Panc1 (cell line): Measurements from ENCODE around the gene AGBL4. TPM values are rescaled to one million over a fixed set of nuclear protein-coding genes. Genes with fewer than 3 reads are reported as not detected.

Experiments
- ATAC-seq: fragments of 200-7000 bp; cut with Tn5 transposase; 2 replicates; pipeline ENCODE4 v1.9.1; 2020; ENCODE audit warnings: mild to moderate bottlenecking, moderate library complexity
- BruUV-seq: library from RNA; stranded (reverse); fragments of 400-500 nt; replicated peaks from 2 replicates; lab custom pipeline; 2021; lab: Mats Ljungman, UMichigan
- CTCF ChIA-PET: fragments of 300-600 bp; sonication (Branson Sonifier 250); formaldehyde crosslinking; loops from one replicate; lab custom pipeline; 2022; ENCODE audit warnings: antibody characterized with exemption; lab: Charles Lee
- POLR2A ChIA-PET: fragments of 300-600 bp; sonication (Branson Sonifier 250); formaldehyde crosslinking; loops from one replicate; lab custom pipeline; 2022; ENCODE audit warnings: antibody characterized with exemption; lab: Charles Lee
- DNase-seq: peaks from one replicate; pipeline ENCODE4 v3.0.0-alpha.2; 2010; ENCODE audit warnings: low read depth, low spot score
- H3K27ac ChIP-seq: 2 replicates; pipeline ENCODE4 v1.5.1; 2011; ENCODE audit warnings: mild to moderate bottlenecking, low read length, inconsistent platforms
- H3K27me3 ChIP-seq: fragments of 200-500 bp; sonication (Bioruptor generic); 2 replicates; pipeline ENCODE4 v1.6.0; 2014; ENCODE audit warnings: low read length, inconsistent platforms; ENCODE audit not compliant: control insufficient read depth, insufficient read depth
- H3K36me3 ChIP-seq: fragments of 200-500 bp; sonication (Bioruptor generic); 2 replicates; pipeline ENCODE4 v1.5.1; 2014; ENCODE audit warnings: inconsistent platforms, mild to moderate bottlenecking, low read length, moderate library complexity; ENCODE audit not compliant: control insufficient read depth, insufficient read depth
- H3K4me1 ChIP-seq: 2 replicates; pipeline ENCODE4 v1.5.1; 2011; ENCODE audit warnings: inconsistent platforms, mild to moderate bottlenecking, low read length, moderate library complexity; ENCODE audit not compliant: control insufficient read depth, insufficient read depth
- H3K4me3 ChIP-seq, 2 experiments: 2 replicates each; pipeline ENCODE4 v1.5.1; 2011 to 2012; ENCODE audit warnings: low read depth in 2 of 2, low read length in 2 of 2, mild to moderate bottlenecking in 2 of 2, inconsistent platforms in 1 of 2, moderate library complexity in 1 of 2
- H3K9me3 ChIP-seq: fragments of 200-500 bp; sonication (Bioruptor generic); 2 replicates; pipeline ENCODE4 v1.5.1; 2014; ENCODE audit warnings: low read depth, mild to moderate bottlenecking, inconsistent platforms, low read length, moderate library complexity; ENCODE audit not compliant: control insufficient read depth, insufficient read depth
- POLR2AphosphoS5 ChIP-seq: IDR thresholded peaks from 2 replicates; pipeline ENCODE4 v1.6.1; 2012; ENCODE audit warnings: mild to moderate bottlenecking, low read depth, low read length, moderate library complexity
- SIN3A ChIP-seq: IDR thresholded peaks from 2 replicates; pipeline ENCODE4 v1.6.1; 2012; ENCODE audit warnings: low read depth, mild to moderate bottlenecking, low read length, moderate library complexity, borderline replicate concordance; ENCODE audit not compliant: insufficient read depth
- TCF7L2 ChIP-seq: IDR thresholded peaks from 2 replicates; pipeline ENCODE4 v1.6.1; 2011; ENCODE audit warnings: mild to moderate bottlenecking, low read depth, low read length, inconsistent platforms
- in situ Hi-C: cut with HindIII; loops from 2 replicates; pipeline ENCODE4 v1.10.0; 2016; ENCODE audit warnings: low sequenced_read_pairs, low pct_unique_long_range_greater_than_20kb
- intact Hi-C: fragments of 100-400 bp; cut with micrococcal nuclease; formaldehyde crosslinking; loops from one replicate; pipeline ENCODE4 v1.10.0; 2022; ENCODE audit not compliant: unreplicated experiment
- total RNA-seq: library from RNA; stranded (reverse); gene quantifications from one replicate; pipeline ENCODE4 v1.2.1, GENCODE V29; 2021; ENCODE audit not compliant: unreplicated experiment
- TF ChIP-seq, protein P1 (sequence below), 2 experiments: IDR thresholded peaks; 2 replicates each; pipeline ENCODE4 v1.6.1; 2011 to 2012; ENCODE audit warnings: low read depth in 2 of 2, control low read depth in 1 of 2, low read length in 1 of 2, mild to moderate bottlenecking in 1 of 2, moderate library complexity in 1 of 2; ENCODE audit not compliant: insufficient read depth in 1 of 2
- TF ChIP-seq, protein P2 (sequence below): fragments of 450-650 bp; IDR thresholded peaks from 2 replicates; pipeline ENCODE4 v1.5.1; 2017; ENCODE audit warnings: mild to moderate bottlenecking

AGBL4 gene
- total RNA-seq, 1 experiment from 2014 or later: not detected

DNA sequence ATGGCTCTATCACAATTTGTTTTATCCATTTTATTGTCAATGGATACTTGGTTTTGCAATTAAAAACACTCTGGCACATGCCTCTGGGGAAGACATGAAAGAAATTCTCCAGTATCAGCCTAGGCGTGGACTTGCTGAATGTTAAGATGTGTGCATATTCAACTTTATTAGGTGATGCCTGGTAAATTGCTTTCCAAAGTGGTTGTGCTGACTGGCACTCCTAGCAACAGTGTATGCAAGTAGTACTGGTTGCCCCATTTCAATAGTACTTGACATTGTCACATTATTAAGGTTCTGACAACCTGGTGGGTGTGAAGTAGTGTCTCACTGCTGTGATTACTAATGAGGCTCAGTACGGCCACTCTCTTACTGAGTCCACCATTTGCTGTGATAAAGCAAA is 1295.2 kb downstream of the AGBL4 start:
- no peaks in the 10 kb centered on the region for H3K36me3 ChIP-seq
- no peak overlapping the region for H3K4me3 ChIP-seq
- ChIA-PET POLR2A (no interaction called here), CTCF (no interaction called here)
- TF ChIP-seq, protein P1, sequence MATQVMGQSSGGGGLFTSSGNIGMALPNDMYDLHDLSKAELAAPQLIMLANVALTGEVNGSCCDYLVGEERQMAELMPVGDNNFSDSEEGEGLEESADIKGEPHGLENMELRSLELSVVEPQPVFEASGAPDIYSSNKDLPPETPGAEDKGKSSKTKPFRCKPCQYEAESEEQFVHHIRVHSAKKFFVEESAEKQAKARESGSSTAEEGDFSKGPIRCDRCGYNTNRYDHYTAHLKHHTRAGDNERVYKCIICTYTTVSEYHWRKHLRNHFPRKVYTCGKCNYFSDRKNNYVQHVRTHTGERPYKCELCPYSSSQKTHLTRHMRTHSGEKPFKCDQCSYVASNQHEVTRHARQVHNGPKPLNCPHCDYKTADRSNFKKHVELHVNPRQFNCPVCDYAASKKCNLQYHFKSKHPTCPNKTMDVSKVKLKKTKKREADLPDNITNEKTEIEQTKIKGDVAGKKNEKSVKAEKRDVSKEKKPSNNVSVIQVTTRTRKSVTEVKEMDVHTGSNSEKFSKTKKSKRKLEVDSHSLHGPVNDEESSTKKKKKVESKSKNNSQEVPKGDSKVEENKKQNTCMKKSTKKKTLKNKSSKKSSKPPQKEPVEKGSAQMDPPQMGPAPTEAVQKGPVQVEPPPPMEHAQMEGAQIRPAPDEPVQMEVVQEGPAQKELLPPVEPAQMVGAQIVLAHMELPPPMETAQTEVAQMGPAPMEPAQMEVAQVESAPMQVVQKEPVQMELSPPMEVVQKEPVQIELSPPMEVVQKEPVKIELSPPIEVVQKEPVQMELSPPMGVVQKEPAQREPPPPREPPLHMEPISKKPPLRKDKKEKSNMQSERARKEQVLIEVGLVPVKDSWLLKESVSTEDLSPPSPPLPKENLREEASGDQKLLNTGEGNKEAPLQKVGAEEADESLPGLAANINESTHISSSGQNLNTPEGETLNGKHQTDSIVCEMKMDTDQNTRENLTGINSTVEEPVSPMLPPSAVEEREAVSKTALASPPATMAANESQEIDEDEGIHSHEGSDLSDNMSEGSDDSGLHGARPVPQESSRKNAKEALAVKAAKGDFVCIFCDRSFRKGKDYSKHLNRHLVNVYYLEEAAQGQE (IDR thresholded peaks at IDR 0.05; ENCODE audit: insufficient read depth in 1 of 2, low read depth in 2 of 2, low read length in 1 of 2): no peak
- TF ChIP-seq TCF7L2 (no peak), POLR2AphosphoS5 (no peak), SIN3A (no peak)
- TF ChIP-seq, protein P2, sequence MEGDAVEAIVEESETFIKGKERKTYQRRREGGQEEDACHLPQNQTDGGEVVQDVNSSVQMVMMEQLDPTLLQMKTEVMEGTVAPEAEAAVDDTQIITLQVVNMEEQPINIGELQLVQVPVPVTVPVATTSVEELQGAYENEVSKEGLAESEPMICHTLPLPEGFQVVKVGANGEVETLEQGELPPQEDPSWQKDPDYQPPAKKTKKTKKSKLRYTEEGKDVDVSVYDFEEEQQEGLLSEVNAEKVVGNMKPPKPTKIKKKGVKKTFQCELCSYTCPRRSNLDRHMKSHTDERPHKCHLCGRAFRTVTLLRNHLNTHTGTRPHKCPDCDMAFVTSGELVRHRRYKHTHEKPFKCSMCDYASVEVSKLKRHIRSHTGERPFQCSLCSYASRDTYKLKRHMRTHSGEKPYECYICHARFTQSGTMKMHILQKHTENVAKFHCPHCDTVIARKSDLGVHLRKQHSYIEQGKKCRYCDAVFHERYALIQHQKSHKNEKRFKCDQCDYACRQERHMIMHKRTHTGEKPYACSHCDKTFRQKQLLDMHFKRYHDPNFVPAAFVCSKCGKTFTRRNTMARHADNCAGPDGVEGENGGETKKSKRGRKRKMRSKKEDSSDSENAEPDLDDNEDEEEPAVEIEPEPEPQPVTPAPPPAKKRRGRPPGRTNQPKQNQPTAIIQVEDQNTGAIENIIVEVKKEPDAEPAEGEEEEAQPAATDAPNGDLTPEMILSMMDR: no peak
- no TSS peak for BruUV-seq
- no peaks in the 10 kb centered on the region for H3K4me1 ChIP-seq
- no peaks in the 10 kb centered on the region for H3K9me3 ChIP-seq
- H3K27ac ChIP-seq: no peak overlapping the region
- H3K27me3 ChIP-seq: peaks cover 4% of the 10 kb centered on the region; the same call in 1 of the 2 replicates
- in situ Hi-C loops: no loop called here
- intact Hi-C loops: no loop called here
- DNase-seq (no peak), ATAC-seq (no peak)

DNA sequence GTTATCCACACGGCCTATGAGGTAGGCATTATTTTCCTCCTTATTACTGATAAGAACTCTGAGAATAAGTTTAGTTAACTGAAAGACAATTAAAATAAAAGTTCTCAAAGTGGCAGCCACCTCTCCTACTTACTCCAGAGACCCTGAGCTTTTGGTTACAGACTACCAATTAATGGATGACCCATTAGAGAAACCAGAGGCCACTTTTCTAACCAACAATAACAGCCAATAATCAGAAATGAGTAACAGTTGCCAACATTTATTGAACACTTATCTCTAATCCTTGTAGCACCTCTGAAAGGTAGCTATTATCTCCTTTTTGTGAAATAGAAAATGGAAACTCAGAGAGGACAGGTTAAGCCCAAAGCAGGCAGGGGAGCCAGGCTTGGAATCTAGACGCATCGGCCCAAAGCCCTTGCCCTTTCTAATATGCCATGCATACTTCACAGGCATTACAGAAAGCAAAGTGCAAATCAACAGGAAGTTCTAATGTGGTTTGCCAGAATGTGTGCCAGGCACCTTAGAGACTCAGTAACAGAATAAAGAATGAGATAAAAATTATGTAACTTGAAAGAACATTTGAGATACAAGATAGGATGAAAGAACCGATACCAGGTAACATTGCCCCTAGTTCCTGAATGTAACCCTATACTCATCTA is 1297.1 kb downstream of the AGBL4 start:
- TF ChIP-seq POLR2AphosphoS5 (no peak), SIN3A (no peak), TCF7L2 (no peak)
- TF ChIP-seq, protein P1 (IDR thresholded peaks at IDR 0.05; ENCODE audit: insufficient read depth in 1 of 2, low read depth in 2 of 2, low read length in 1 of 2): no peak
- TF ChIP-seq, protein P2: no peak
- in situ Hi-C loops: no loop called here
- Histone ChIP-seq H3K27ac (no peak overlapping the region), H3K4me3 (no peak overlapping the region), H3K9me3 (no peaks in the 10 kb centered on the region), H3K36me3 (no peaks in the 10 kb centered on the region), H3K27me3 (peaks cover 4% of the 10 kb centered on the region; the same call in 1 of the 2 replicates), H3K4me1 (no peaks in the 10 kb centered on the region)
- BruUV-seq: no TSS peak
- intact Hi-C loops: no loop called here
- POLR2A ChIA-PET: no interaction called here
- no peak for ATAC-seq
- CTCF ChIA-PET: no interaction called here
- DNase-seq: no peak
